DMS53 treated with DMSO at 0.1 percent for 48 hours (cell line): ENCODE measurements around the gene ZRSR2.
"Not testable (repeated sequence)": the region's sequence is repeated elsewhere in the genome, so short reads cannot be mapped to it uniquely, and the experiment has no call there.

Experiments
- DNase-seq: peaks from one replicate; lab custom pipeline; 2025; ENCODE audit not compliant: unreplicated experiment; lab: John Stamatoyannopoulos, UW

The ZRSR2 gene

GRCh38 chrX:15789979-15790768 lies at the start of gene ZRSR2:
Gene ZRSR2 (plus strand): TSS chrX:15790484. CDS start chrX:15790496, 12 bp downstream.
- DNase-seq = peak; percentile 75

- no peak for DNase-seq
Observed at GRCh38 chrX:15744181-15744867, 46.0 kb upstream of the ZRSR2 start.

GRCh38 chrX:15745179-15745578 lies 45.1 kb upstream of the ZRSR2 start:
- no peak for DNase-seq

- not testable (repeated sequence) for DNase-seq
Observed at GRCh38 chrX:15746651-15747050, 43.6 kb upstream of the ZRSR2 start.

- DNase-seq = no peak
Observed at GRCh38 chrX:15747626-15748173, 42.6 kb upstream of the ZRSR2 start.

- peak; percentile 5 for DNase-seq
Observed at GRCh38 chrX:15748841-15749240, 41.4 kb upstream of the ZRSR2 start.

GRCh38 chrX:15749642-15750610 lies 40.4 kb upstream of the ZRSR2 start:
- DNase-seq = no peak

GRCh38 chrX:15750611-15751154 lies 39.6 kb upstream of the ZRSR2 start:
- no peak for DNase-seq

- DNase-seq = no peak
Observed at GRCh38 chrX:15751155-15751819, 39.0 kb upstream of the ZRSR2 start.

GRCh38 chrX:15755091-15755490 lies 35.2 kb upstream of the ZRSR2 start:
- no peak for DNase-seq

GRCh38 chrX:15758140-15758539 lies 32.1 kb upstream of the ZRSR2 start:
- DNase-seq = no peak

GRCh38 chrX:15759886-15760285 lies 30.4 kb upstream of the ZRSR2 start:
- not testable (repeated sequence) for DNase-seq

- DNase-seq = no peak
Observed at GRCh38 chrX:15761564-15762191, 28.6 kb upstream of the ZRSR2 start.

- DNase-seq = no peak
Observed at GRCh38 chrX:15769300-15769954, 20.9 kb upstream of the ZRSR2 start.

GRCh38 chrX:15781961-15782699 lies 8.2 kb upstream of the ZRSR2 start:
- DNase-seq = no peak

GRCh38 chrX:15785176-15785750 lies 5.0 kb upstream of the ZRSR2 start:
- no peak for DNase-seq

- DNase-seq = no peak
Observed at GRCh38 chrX:15786915-15787314, 3.4 kb upstream of the ZRSR2 start.

GRCh38 chrX:15790769-15791290 lies 546 bp downstream of the ZRSR2 start:
- no peak for DNase-seq
